NCI-H1436 (cell line): ENCODE results near the gene CTSF.
"Not testable (repeated sequence)": the region's sequence is repeated elsewhere in the genome, so short reads cannot be mapped to it uniquely, and the experiment has no call there.

Experiments used
- DNase-seq: peaks from one replicate; lab custom pipeline; 2025; lab: John Stamatoyannopoulos, UW

Gene CTSF

GRCh38 chr11:66589996-66590675 is 21.7 kb upstream of the CTSF start:
- DNase-seq, result no peak

- DNase-seq, result not testable (repeated sequence)
These were observed 20.9 kb upstream of the CTSF start for GRCh38 chr11:66589315-66589714.

GRCh38 chr11:66586136-66586535 is 17.7 kb upstream of the CTSF start:
- DNase-seq, result no peak

- DNase-seq, result not testable (repeated sequence)
These were observed 17.0 kb upstream of the CTSF start for GRCh38 chr11:66585447-66585846.

- not testable (repeated sequence) for DNase-seq
These were observed 14.2 kb upstream of the CTSF start for GRCh38 chr11:66582565-66583147.

- no peak for DNase-seq
These were observed 12.9 kb upstream of the CTSF start for GRCh38 chr11:66581261-66581660.

GRCh38 chr11:66580803-66581202 is 12.4 kb upstream of the CTSF start:
- DNase-seq, result no peak

GRCh38 chr11:66579017-66579606 is 10.7 kb upstream of the CTSF start:
- peak; percentile 53 for DNase-seq

GRCh38 chr11:66570850-66571180 is 2.4 kb upstream of the CTSF start:
- no peak for DNase-seq

GRCh38 chr11:66570079-66570849 is 1.9 kb upstream of the CTSF start:
- no peak for DNase-seq

GRCh38 chr11:66569076-66569475 is 670 bp upstream of the CTSF start:
- no peak for DNase-seq

- no peak for DNase-seq
These were observed 651 bp downstream of the CTSF start for GRCh38 chr11:66567787-66568123.

GRCh38 chr11:66566221-66566620 is 2.2 kb downstream of the CTSF start:
- no peak for DNase-seq

GRCh38 chr11:66564984-66565383 is 3.4 kb downstream of the CTSF start:
- no peak for DNase-seq

GRCh38 chr11:66564538-66564937 is 3.9 kb downstream of the CTSF start:
- no peak for DNase-seq

- no peak for DNase-seq
These were observed 4.6 kb downstream of the CTSF start for GRCh38 chr11:66563832-66564231.

GRCh38 chr11:66562907-66563583 is 5.4 kb downstream of the CTSF start:
- DNase-seq, result no peak

- DNase-seq, result no peak
These were observed 6.1 kb downstream of the CTSF start for GRCh38 chr11:66562275-66562674.

- DNase-seq, result no peak
These were observed 6.5 kb downstream of the CTSF start for GRCh38 chr11:66561975-66562248.

GRCh38 chr11:66561178-66561974 is 7.0 kb downstream of the CTSF start:
- no peak for DNase-seq

- DNase-seq, result no peak
These were observed 8.3 kb downstream of the CTSF start for GRCh38 chr11:66559866-66560676.
